Activated CD8-positive, alpha-beta T cell treated with anti-CD3 and anti-CD28 coated beads for 36 hours (primary cell): ENCODE data around the gene MZF1. TPM values are rescaled to one million over a fixed set of nuclear protein-coding genes. Genes with fewer than 3 reads are reported as not detected.

Experiments
- ATAC-seq: fragments of 200-7000 bp; cut with Tn5 transposase; one replicate; pipeline ENCODE4 v1.10.0; 2021; ENCODE audit warnings: mild to moderate bottlenecking, moderate library complexity
- CTCF ChIA-PET: fragments of 350-600 bp; sonication (Branson Sonifier 250); formaldehyde crosslinking; loops from one replicate; lab custom pipeline; 2021; ENCODE audit warnings: antibody characterized with exemption; lab: Charles Lee
- POLR2A ChIA-PET: fragments of 350-600 bp; sonication (Branson Sonifier 250); formaldehyde crosslinking; loops from one replicate; lab custom pipeline; 2021; ENCODE audit warnings: antibody characterized with exemption; lab: Charles Lee
- DNase-seq: peaks from one replicate; pipeline ENCODE4 v3.0.0-alpha.2; 2020
- H3K27ac Mint-ChIP-seq: one replicate; pipeline ENCODE4 v1.8.0; 2021; ENCODE audit warnings: mild to moderate bottlenecking, mixed read lengths
- H3K27me3 Mint-ChIP-seq: one replicate; pipeline ENCODE4 v1.8.0; 2021; ENCODE audit warnings: mixed read lengths
- H3K36me3 Mint-ChIP-seq: one replicate; pipeline ENCODE4 v1.8.0; 2021; ENCODE audit warnings: low read depth, mixed read lengths
- H3K4me1 Mint-ChIP-seq: one replicate; pipeline ENCODE4 v1.8.0; 2021; ENCODE audit warnings: low read depth, mixed read lengths
- H3K4me3 Mint-ChIP-seq: one replicate; pipeline ENCODE4 v1.8.0; 2021; ENCODE audit warnings: mild to moderate bottlenecking, moderate library complexity, mixed read lengths
- H3K9me3 Mint-ChIP-seq: one replicate; pipeline ENCODE4 v1.8.0; 2021; ENCODE audit warnings: mixed read lengths
- CTCF ChIP-seq: fragments of 200-600 bp; IDR thresholded peaks from one replicate; pipeline ENCODE4 v1.8.0; 2022; ENCODE audit warnings: antibody characterized with exemption, mild to moderate bottlenecking
- intact Hi-C: fragments of 100-400 bp; cut with micrococcal nuclease; formaldehyde crosslinking; loops from one replicate; pipeline ENCODE4 v1.10.0; 2022
- total RNA-seq, 2 experiments: library from RNA; stranded (reverse); gene quantifications; one replicate each; pipeline ENCODE4 v1.2.3, GENCODE V29; 2021

The MZF1 gene
- total RNA-seq, 2 experiments from 2014 or later = 12.1 to 13.4 TPM

- intact Hi-C loops = no loop called here
- H3K36me3 Mint-ChIP-seq = peaks cover 30% of the 10 kb centered on the region
- ATAC-seq (no peak), DNase-seq (peak; percentile 48)
- peak overlapping the region; percentile 78 for H3K27ac Mint-ChIP-seq
- ChIA-PET POLR2A (interaction anchor here (1.3 to 5.1 kb wide), 8 partner anchors 8 to 46 kb away, joined by 5 to 35 read pairs (median 16); partner anchors contain the start of genes CHMP2A, MZF1, TRIM28 and ZBTB45), CTCF (interaction anchor here (1.3 to 2.7 kb wide), 5 partner anchors 9 to 49 kb away, joined by 3 to 8 read pairs (median 4); partner anchors contain the start of gene ZBTB45)
- no peak for TF ChIP-seq CTCF
- H3K4me3 Mint-ChIP-seq = peak overlapping the region; percentile 98
- no peaks in the 10 kb centered on the region for H3K27me3 Mint-ChIP-seq
- H3K4me1 Mint-ChIP-seq = peaks cover 34% of the 10 kb centered on the region
- no peaks in the 10 kb centered on the region for H3K9me3 Mint-ChIP-seq
These were observed 10.0 kb downstream of the MZF1 start for GRCh38 chr19:58563034-58563573.

- intact Hi-C loops = no loop called here
- H3K27me3 Mint-ChIP-seq = no peaks in the 10 kb centered on the region
- peak overlapping the region; percentile 98 for H3K4me3 Mint-ChIP-seq
- H3K27ac Mint-ChIP-seq = peak overlapping the region; percentile 99
- no peak for TF ChIP-seq CTCF
- H3K4me1 Mint-ChIP-seq = peaks cover 33% of the 10 kb centered on the region
- ChIA-PET CTCF (interaction anchor here (0.7 to 2.7 kb wide), 7 partner anchors 9 to 49 kb away, joined by 3 to 8 read pairs (median 5); partner anchors contain the start of gene ZBTB45), POLR2A (interaction anchor here (1.3 to 5.1 kb wide), 9 partner anchors 9 to 45 kb away, joined by 4 to 35 read pairs (median 15); partner anchors contain the start of genes CHMP2A, MZF1, TRIM28 and ZBTB45)
- no peak for ATAC-seq
- H3K9me3 Mint-ChIP-seq = no peaks in the 10 kb centered on the region
- peaks cover 30% of the 10 kb centered on the region for H3K36me3 Mint-ChIP-seq
- DNase-seq = peak; percentile 53
These were observed 10.8 kb downstream of the MZF1 start for GRCh38 chr19:58562122-58563033.

- TF ChIP-seq CTCF = no peak
- H3K9me3 Mint-ChIP-seq = no peaks in the 10 kb centered on the region
- peak overlapping the region; percentile 98 for H3K4me3 Mint-ChIP-seq
- no peaks in the 10 kb centered on the region for H3K27me3 Mint-ChIP-seq
- POLR2A ChIA-PET = interaction anchor here (0.8 to 5.1 kb wide), 9 partner anchors 9 to 55 kb away, joined by 3 to 35 read pairs (median 15); partner anchors contain the start of genes CHMP2A, MZF1, TRIM28 and ZBTB45
- H3K27ac Mint-ChIP-seq = peak overlapping the region; percentile 99
- intact Hi-C loops = no loop called here
- no peak for ATAC-seq
- CTCF ChIA-PET = interaction anchor here (1.3 to 2.3 kb wide), 4 partner anchors 10 to 42 kb away, joined by 4 to 10 read pairs (median 6); partner anchors contain the start of gene ZBTB45
- no peak for DNase-seq
- H3K4me1 Mint-ChIP-seq = peaks cover 41% of the 10 kb centered on the region
- H3K36me3 Mint-ChIP-seq = peaks cover 37% of the 10 kb centered on the region
These were observed 11.6 kb downstream of the MZF1 start for GRCh38 chr19:58561373-58562121.

GRCh38 chr19:58560921-58561320 is 12.2 kb downstream of the MZF1 start:
- H3K36me3 Mint-ChIP-seq = peaks cover 41% of the 10 kb centered on the region
- intact Hi-C loops = no loop called here
- DNase-seq (no peak), ATAC-seq (no peak)
- ChIA-PET CTCF (interaction anchor here (1.5 to 1.6 kb wide), 2 partner anchors 20 to 41 kb away, joined by 8 to 10 read pairs; partner anchors contain the start of gene ZBTB45), POLR2A (interaction anchor here (0.8 to 5.1 kb wide), 8 partner anchors 8 to 55 kb away, joined by 3 to 35 read pairs (median 16); partner anchors contain the start of genes CHMP2A, MZF1, TRIM28 and ZBTB45)
- H3K27me3 Mint-ChIP-seq = no peaks in the 10 kb centered on the region
- peak overlapping the region; percentile 98 for H3K4me3 Mint-ChIP-seq
- H3K4me1 Mint-ChIP-seq = peaks cover 47% of the 10 kb centered on the region
- peak overlapping the region; percentile 99 for H3K27ac Mint-ChIP-seq
- no peaks in the 10 kb centered on the region for H3K9me3 Mint-ChIP-seq
- no peak for TF ChIP-seq CTCF
